Measurements from ENCODE around the gene MLNR. TPM values are rescaled to one million over a fixed set of nuclear protein-coding genes. Genes with fewer than 3 reads are reported as not detected.
A peak's percentile ranks its signal among the peaks of the same experiment; 100 is the strongest.

The MLNR gene
- polyA plus RNA-seq, 1 of the 3 experiments (the other 2 are of a cell fraction), result not detected

DNA sequence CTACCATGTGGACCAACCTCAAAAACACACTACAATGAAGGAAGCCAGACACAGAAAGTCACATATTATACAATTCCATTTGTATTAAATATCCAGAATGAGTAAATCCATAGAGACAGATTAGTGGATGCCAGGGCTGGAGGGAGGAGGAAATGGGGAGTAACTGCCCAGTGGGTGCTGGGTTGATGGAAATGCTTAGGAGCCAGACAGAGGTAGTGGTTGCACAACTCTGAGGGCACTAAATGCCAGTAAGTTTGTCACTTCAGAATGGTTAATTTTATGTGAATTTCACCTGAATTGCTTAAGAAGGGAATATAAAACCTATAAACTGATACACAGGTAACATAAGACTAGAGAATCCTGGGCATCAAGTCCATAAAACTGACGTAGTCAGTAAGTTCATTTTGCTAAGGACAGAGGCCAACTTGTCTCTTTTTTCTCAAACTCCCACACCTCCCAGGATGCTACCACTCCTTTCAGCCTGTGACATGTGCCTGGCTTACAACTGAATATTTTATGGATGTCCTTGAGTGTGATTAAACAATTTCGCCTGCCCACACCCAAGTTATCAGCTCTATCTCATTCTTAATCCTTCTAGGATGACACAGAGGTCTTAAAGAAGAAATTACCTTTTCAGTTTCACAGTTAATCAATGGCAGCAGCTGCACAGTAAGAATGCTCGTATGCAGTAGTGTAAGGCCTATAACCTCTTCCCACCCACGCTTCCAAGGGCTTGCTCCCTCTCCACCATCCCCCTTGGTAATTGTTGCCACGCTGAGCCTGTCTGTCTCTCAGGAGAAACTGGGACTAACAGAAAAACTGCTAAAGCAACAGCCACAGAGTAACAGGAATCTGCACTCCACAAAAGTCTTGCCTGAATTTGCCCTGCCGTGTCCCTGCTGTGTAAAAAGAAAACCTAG lies 5.9 kb upstream of the MLNR start:
- Histone ChIP-seq H3K4me1 (ENCODE audit: control insufficient read depth in 1 of 2, insufficient read depth in 2 of 2, low read depth in 1 of 2, low read length in 1 of 2) (no peaks in the 10 kb centered on the region), H3K9me3 (no peaks in the 10 kb centered on the region), H3K36me3 (replicated peaks in 1 of 2; ENCODE audit: control insufficient read depth in 1 of 2, insufficient read depth in 2 of 2, low read length in 1 of 2) (peaks cover 16 to 21% of the 10 kb centered on the region in 2 experiments), H3K9ac (no peak overlapping the region), H3K9me2 (no peaks in the 10 kb centered on the region), H3K4me2 (no peak overlapping the region), H3F3A (replicated peaks; ENCODE audit: insufficient read depth) (peaks cover 11% of the 10 kb centered on the region), H4K20me1 (ENCODE audit: insufficient read depth) (no peaks in the 10 kb centered on the region), H2AFZ (ENCODE audit: low read depth) (no peak overlapping the region), H3K27ac (ENCODE audit: low read depth in 2 of 2, low read length in 1 of 2) (no peak overlapping the region), H3K27me3 (ENCODE audit: insufficient read depth) (peaks cover 8% of the 10 kb centered on the region; the same call in 1 of the 2 replicates), H3K79me2 (ENCODE audit: insufficient read depth) (no peaks in the 10 kb centered on the region), H3K4me3 (ENCODE audit: low read depth in 2 of 2, low read length in 1 of 2) (no peak overlapping the region)
- DNase-seq, result no peak
- ChIA-PET CTCF (interaction anchor here (0.9 to 1.0 kb wide), 2 partner anchors 14 to 67 kb away, joined by 3 to 4 read pairs; no protein-coding TSS in a partner anchor), POLR2A (no interaction called here)
- TF ChIP-seq EZH2phosphoT487 (IDR thresholded peaks at IDR 0.05; ENCODE audit: borderline replicate concordance, low read depth) (no peak), POLR2AphosphoS5 (IDR thresholded peaks at IDR 0.05; ENCODE audit: low read depth, low read length) (0 out of 2 replicates have a peak, but pooled peaks have one; percentile 8)
- WGBS (ENCODE audit: low lambda C conversion rate), result 83% methylated on average over 6 of the region's 6 CpGs

DNA sequence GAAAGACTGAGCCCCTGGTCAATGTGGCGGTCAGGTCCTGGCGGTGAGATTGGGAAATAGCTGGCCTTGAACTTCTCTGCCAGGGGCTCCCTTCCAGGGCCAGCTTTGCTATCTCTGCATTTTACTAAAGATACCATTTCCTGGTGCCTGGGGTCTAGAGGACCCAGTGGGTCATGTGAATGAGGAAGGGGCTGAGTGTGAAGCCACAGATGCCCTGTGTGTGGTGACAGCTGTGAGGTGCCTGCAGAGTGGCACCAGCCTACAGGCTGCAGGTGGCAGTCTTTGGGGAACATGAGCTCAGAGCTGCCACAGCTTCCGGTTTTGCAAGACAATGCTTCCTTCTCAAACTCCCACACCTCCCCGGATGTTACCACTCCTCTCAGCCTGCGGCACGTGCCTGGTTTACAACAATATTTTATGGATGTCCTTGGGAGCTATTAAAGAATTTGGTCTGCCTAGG lies 5.2 kb upstream of the MLNR start:
- ChIA-PET POLR2A (interaction anchor here (0.8 kb wide), 1 partner anchor 195 kb away, joined by 3 read pairs; no protein-coding TSS in a partner anchor), CTCF (interaction anchor here (0.9 to 1.0 kb wide), 2 partner anchors 14 to 66 kb away, joined by 3 to 4 read pairs; no protein-coding TSS in a partner anchor)
- Histone ChIP-seq H3K9me3 (no peaks in the 10 kb centered on the region), H3K4me2 (no peak overlapping the region), H3K27me3 (ENCODE audit: insufficient read depth) (peaks cover 15% of the 10 kb centered on the region; the same call in 1 of the 2 replicates), H3K9me2 (no peaks in the 10 kb centered on the region), H3K27ac (ENCODE audit: low read depth in 2 of 2, low read length in 1 of 2) (no peak overlapping the region), H3F3A (replicated peaks; ENCODE audit: insufficient read depth) (peaks cover 8% of the 10 kb centered on the region), H3K9ac (no peak overlapping the region), H2AFZ (ENCODE audit: low read depth) (no peak overlapping the region), H3K36me3 (replicated peaks in 1 of 2; ENCODE audit: control insufficient read depth in 1 of 2, insufficient read depth in 2 of 2, low read length in 1 of 2) (peaks cover 9 to 14% of the 10 kb centered on the region in 2 experiments), H4K20me1 (ENCODE audit: insufficient read depth) (no peaks in the 10 kb centered on the region), H3K4me3 (ENCODE audit: low read depth in 2 of 2, low read length in 1 of 2) (no peak overlapping the region), H3K79me2 (ENCODE audit: insufficient read depth) (no peaks in the 10 kb centered on the region), H3K4me1 (ENCODE audit: control insufficient read depth in 1 of 2, insufficient read depth in 2 of 2, low read depth in 1 of 2, low read length in 1 of 2) (no peaks in the 10 kb centered on the region; a peak in 1 of 4 replicates)
- DNase-seq, result no peak
- TF ChIP-seq RXRA (IDR thresholded peaks at IDR 0.05; ENCODE audit: borderline replicate concordance, low read depth), result no peak
- no peak for TF ChIP-seq FOXJ3 (CRISPR knock-in tag; IDR thresholded peaks at IDR 0.05)
- TF ChIP-seq, protein P1, sequence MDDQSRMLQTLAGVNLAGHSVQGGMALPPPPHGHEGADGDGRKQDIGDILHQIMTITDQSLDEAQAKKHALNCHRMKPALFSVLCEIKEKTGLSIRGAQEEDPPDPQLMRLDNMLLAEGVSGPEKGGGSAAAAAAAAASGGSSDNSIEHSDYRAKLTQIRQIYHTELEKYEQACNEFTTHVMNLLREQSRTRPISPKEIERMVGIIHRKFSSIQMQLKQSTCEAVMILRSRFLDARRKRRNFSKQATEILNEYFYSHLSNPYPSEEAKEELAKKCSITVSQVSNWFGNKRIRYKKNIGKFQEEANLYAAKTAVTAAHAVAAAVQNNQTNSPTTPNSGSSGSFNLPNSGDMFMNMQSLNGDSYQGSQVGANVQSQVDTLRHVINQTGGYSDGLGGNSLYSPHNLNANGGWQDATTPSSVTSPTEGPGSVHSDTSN (IDR thresholded peaks at IDR 0.05), result no peak
- TF ChIP-seq EP300 (IDR thresholded peaks at IDR 0.05; ENCODE audit: borderline replicate concordance in 1 of 2, low read depth in 1 of 2, low read length in 1 of 2), result no peak
- TF ChIP-seq TEAD4 (IDR thresholded peaks at IDR 0.05; ENCODE audit: borderline replicate concordance, insufficient read depth), result no peak
- TF ChIP-seq, protein P2, sequence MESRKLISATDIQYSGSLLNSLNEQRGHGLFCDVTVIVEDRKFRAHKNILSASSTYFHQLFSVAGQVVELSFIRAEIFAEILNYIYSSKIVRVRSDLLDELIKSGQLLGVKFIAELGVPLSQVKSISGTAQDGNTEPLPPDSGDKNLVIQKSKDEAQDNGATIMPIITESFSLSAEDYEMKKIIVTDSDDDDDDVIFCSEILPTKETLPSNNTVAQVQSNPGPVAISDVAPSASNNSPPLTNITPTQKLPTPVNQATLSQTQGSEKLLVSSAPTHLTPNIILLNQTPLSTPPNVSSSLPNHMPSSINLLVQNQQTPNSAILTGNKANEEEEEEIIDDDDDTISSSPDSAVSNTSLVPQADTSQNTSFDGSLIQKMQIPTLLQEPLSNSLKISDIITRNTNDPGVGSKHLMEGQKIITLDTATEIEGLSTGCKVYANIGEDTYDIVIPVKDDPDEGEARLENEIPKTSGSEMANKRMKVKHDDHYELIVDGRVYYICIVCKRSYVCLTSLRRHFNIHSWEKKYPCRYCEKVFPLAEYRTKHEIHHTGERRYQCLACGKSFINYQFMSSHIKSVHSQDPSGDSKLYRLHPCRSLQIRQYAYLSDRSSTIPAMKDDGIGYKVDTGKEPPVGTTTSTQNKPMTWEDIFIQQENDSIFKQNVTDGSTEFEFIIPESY (IDR thresholded peaks at IDR 0.05; ENCODE audit: borderline replicate concordance, low read depth), result no peak
- no peak for TF ChIP-seq GATA2 (CRISPR knock-in tag; IDR thresholded peaks at IDR 0.05)
- TF ChIP-seq, protein P3, sequence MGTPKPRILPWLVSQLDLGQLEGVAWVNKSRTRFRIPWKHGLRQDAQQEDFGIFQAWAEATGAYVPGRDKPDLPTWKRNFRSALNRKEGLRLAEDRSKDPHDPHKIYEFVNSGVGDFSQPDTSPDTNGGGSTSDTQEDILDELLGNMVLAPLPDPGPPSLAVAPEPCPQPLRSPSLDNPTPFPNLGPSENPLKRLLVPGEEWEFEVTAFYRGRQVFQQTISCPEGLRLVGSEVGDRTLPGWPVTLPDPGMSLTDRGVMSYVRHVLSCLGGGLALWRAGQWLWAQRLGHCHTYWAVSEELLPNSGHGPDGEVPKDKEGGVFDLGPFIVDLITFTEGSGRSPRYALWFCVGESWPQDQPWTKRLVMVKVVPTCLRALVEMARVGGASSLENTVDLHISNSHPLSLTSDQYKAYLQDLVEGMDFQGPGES (IDR thresholded peaks at IDR 0.05; ENCODE audit: low read depth, low read length), result no peak
- no peak for TF ChIP-seq RCOR1 (IDR thresholded peaks at IDR 0.05; ENCODE audit: low read length)
- no peak for TF ChIP-seq NFIC (IDR thresholded peaks at IDR 0.05; ENCODE audit: borderline replicate concordance)
- TF ChIP-seq, protein P4, sequence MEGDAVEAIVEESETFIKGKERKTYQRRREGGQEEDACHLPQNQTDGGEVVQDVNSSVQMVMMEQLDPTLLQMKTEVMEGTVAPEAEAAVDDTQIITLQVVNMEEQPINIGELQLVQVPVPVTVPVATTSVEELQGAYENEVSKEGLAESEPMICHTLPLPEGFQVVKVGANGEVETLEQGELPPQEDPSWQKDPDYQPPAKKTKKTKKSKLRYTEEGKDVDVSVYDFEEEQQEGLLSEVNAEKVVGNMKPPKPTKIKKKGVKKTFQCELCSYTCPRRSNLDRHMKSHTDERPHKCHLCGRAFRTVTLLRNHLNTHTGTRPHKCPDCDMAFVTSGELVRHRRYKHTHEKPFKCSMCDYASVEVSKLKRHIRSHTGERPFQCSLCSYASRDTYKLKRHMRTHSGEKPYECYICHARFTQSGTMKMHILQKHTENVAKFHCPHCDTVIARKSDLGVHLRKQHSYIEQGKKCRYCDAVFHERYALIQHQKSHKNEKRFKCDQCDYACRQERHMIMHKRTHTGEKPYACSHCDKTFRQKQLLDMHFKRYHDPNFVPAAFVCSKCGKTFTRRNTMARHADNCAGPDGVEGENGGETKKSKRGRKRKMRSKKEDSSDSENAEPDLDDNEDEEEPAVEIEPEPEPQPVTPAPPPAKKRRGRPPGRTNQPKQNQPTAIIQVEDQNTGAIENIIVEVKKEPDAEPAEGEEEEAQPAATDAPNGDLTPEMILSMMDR (IDR thresholded peaks at IDR 0.05), result no peak
- no peak for TF ChIP-seq RAD21 (IDR thresholded peaks at IDR 0.05; ENCODE audit: low read length)
- WGBS (ENCODE audit: low lambda C conversion rate), result 95% methylated on average over 6 of the region's 6 CpGs
